NCI-H774 (cell line): ENCODE results near the gene OR5B3.
"Not testable (repeated sequence)": the region's sequence is repeated elsewhere in the genome, so short reads cannot be mapped to it uniquely, and the experiment has no call there.

Experiments
- DNase-seq: peaks from one replicate; lab custom pipeline; 2025; lab: John Stamatoyannopoulos, UW

OR5B3 gene

DNA sequence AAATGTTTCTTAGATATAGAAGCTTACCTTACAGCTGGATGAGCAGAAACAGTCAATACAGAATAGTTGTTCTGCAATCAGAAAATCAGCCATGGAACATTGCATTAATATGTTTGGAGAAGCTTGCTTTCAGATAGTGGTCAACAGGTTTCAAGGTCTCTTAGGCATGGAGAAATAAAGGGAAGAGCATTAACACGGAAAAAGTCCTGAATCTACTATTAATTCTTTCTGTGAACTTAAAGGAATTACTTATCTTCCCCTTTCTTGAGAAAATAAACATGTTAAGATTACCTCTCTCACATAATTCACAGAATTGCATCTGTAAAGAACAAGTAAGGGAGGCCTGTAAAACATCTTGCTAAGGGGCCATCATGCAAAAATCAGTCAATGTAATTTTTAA lies at the start of gene OR5B3:
TSS of gene OR5B3 (minus strand) at position 101 of the 400 bp plus-strand sequence. CDS start 3,465 bp downstream, outside the sequence.
- DNase-seq = no peak

DNA sequence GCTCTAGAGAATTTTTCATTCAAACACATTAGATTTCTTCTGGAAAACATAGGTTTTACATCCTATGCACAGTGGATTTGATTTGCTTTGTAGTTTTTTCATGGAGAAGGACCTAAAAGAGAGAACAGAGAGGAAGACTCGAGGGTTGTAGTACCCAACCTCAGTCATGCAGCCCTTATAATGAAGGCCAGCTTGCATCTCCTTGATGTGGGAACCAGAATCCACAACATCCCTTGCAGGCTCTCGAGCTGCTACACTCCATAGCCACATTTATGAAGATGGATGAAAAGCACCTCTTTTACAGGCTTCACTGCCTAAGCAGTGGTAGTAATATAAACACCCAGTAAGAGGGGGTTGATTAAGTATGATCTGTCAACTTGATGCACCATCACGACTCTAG lies 44.9 kb upstream of the OR5B3 start:
- DNase-seq = no peak

DNA sequence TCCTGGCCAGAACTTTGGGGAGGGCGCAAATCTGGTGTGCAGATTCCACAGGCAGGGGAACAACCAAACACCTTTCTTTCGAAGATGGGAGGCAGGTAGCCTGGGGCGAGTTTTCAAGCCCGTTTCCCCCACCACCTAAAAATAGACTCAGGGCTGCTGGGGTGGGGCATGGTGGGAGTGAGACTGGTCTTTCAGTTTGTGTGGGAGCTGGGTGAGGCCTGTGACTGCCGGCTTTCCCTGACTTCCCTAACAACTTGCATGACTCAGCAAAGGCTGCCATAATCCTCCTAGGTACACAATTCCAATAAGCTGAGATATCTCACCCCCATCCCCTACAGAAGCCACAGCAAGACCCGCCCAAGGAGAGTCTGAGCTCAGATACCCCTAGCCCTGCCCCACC lies 39.6 kb upstream of the OR5B3 start:
- no peak for DNase-seq

DNA sequence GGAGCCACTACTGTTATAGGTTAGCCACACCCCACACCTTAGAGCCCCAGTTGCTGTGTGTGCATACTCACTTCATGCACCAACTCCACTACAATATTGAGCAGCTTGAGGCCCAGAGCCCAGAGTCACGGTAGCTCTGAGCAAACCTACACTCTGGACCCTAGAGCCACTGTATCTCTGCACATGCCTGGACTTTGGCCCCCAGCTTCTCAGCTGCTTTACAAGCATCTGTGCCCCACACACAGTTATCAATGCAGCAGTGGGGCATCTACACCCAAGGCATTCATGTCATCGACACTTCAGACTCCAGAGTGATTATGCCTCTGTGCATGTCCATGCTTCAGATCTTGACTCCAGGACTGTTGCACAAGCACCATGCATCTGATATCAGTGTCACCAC lies 37.6 kb upstream of the OR5B3 start:
- no peak for DNase-seq

DNA sequence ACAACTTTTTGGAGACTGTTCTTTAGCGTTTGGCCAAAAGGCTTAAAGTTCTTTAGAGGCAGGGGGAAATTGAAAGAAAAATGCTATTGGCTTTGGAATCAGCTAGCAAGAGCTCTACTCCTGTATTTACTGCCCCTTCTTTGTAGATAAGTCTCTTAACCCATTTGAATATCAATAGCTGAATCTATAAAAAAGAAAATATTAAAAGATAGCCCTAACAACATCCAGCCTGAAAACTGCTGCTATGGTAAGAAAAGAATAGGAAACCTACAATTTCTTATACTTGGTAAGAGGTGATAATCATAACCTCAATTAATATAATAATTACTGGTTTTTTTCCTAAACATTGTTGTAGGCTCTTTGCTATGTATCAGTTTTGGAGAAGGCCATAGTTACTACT lies 35.5 kb upstream of the OR5B3 start, which contains the start of gene OR5B12:
TSS of gene OR5B12 (minus strand) at position 101 of the 400 bp plus-strand sequence. CDS start 2,085 bp downstream, outside the sequence.
- no peak for DNase-seq

DNA sequence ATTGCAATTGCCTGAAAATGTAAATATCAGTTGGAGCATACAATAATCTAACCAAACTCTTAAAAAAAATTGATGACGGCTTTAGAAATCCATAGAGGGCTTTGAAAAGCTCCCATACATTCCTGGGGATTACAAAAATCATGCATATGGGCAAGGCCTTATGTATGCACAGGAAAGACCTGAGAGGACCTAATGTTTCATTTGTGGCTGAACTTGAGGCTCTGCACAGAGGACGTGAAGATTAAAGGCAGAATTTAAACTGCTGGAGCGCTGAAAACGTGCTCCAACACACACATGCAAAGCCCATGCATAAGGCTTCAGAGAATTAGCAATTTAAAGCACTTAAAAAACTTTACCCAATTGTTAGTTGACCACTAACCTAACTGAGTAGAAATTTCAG lies 31.8 kb upstream of the OR5B3 start:
- DNase-seq = no peak

DNA sequence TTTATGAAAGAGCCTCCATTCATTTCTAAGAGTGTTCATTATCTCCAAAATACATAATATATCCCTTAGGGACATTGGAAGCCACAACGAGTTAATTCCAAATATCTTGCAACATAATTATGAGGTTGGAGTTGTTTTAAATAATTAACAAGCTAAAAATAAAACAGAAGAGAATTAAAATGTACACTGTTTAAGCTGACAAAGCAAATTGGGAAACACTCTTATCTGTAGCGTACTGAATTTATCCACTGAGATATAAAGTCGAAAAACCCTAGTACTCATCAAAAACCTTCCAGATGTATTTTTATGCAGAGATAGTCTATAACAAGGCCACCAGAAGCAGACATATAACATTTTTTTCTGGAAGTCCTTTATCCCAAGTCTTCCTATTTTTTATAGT lies 27.5 kb upstream of the OR5B3 start:
- DNase-seq = no peak

DNA sequence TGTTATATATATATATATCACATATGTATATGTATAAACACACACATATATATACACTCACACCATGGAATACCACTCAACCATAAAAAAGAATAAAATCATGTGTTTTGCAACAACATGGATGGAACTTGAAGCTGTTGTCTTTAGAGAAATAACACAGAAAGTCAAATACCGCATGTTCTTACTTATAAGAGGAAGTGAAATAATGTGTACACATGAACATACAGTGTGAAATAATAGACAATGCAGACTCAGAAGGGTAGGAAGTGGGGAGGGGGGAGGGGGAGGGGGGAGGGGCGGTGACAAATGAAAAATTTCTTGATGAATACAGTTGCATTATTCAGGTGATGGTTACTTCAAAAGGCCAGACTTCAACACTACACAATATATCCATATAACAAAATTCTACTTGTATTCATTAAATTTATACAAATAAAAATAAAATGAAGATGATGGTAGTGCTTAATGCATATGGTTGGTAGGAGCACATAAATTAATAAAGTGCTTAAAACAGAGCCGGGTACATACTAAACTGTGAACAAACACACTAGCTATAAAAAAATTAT lies 27.0 kb upstream of the OR5B3 start:
- DNase-seq = no peak

DNA sequence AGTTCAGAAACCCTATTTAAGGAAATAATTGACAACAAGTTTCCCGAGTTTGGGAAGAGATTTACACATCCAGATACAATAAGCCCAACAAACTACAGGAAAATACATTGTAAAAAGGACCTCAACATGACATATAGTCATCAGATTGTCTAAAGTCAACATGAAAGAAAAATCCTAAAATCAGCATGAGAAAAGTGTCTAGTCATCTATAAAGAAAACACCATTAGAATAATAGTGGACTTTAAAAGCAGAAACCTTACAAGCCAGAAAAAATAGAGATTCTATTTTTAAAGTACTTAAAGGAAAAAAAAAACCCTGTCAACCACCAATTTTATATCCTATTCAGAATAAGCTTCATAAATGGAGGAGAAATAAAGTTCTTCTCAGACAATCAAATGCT lies 22.6 kb upstream of the OR5B3 start:
- DNase-seq = no peak

DNA sequence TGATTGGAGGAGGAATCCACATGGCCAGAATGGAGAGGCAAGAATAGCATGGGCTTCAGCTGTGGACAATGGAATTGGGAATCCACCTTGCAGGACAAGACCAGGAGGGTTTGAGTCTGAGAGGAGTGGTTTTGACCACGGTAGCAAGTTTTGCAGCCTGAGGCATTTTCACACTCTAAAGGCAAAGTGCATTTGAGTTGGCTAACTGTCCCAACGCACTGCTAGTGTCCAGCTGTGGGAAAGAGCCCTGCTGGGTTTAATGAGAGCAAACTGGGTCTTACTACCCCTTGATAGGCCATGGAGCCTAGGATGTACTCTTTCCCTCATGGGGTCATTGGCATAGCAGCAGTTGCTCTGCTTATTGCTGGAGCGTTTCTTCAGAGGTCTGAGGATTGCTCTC lies 21.3 kb upstream of the OR5B3 start, which contains the start of gene OR5B2:
TSS of gene OR5B2 (minus strand) at position 101 of the 400 bp plus-strand sequence. CDS start 4,860 bp downstream, outside the sequence.
- DNase-seq = no peak

DNA sequence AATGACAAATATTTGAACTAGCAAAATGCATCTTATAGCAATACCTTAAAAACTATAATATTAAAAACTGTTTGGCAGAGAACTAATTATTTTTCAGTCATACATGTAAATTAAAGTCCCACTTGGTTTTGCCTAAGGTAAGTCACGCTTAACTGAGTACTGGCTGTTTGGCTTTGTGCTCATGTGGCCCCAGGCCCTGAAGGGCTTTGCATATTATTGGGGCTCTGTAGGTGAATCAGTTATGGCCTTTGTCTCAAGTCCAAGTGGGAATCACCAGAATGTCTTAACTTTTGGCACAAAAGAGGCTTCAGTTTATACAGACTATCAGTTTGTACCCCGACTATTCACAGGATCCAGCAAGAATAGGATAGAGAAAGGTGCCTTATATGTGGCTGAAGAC lies 7.1 kb downstream of the OR5B3 start:
- not testable (repeated sequence) for DNase-seq

DNA sequence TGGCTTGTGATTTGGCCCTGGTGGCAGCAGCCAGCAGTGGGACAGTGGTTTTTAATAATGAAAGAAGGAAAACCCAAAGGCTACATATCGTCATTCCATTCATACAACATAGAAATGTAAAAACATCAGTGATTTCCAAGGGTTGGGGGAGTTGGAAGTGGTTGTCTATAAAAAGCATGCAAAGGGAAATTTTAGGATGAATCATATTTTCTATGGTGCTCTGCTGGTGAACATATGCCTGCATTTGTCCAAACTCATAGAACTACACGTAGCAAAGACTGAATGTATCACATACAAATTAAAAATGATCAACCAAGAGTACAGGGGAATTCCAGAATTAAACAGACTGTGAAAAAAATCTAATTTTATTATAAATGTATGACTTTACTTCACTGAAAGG lies 11.1 kb downstream of the OR5B3 start:
- no peak for DNase-seq

DNA sequence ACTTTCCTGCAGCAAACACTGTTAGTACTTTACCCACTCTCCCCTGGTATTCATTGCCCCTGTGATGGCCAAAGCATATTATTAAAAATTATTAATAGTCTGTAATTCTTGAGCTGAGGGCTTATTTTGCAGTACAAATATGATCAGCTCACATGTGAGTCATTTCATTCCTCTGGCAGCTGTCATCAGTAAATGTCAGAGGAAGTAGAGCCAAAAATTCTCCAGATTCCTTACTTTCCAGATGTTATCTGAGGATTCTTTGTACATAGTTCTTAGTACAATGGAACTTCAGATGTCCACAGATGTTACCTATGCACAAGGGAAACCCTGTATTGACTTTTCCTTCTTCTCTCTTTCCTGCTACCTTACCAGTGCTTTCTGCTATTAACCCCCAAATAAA lies 12.5 kb downstream of the OR5B3 start:
- DNase-seq = no peak

DNA sequence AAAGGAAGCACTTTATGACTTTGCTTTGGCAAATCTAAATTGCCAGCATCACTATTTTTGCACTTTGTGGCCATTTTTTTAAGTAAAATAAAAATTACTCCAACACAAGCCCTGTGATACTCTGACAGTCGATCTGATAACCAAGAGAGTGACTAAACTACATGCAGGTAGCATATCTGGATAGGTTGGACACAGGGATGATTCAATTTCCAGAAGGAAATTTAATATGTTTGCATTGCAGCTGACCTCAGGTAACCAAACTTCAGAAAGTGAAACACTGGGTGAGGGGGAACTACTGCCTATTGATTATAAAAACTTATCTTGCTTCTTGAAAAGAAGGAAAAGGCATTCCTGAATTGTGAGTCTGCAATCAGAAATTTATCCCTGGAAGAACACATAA lies 13.9 kb downstream of the OR5B3 start:
- DNase-seq = no peak

DNA sequence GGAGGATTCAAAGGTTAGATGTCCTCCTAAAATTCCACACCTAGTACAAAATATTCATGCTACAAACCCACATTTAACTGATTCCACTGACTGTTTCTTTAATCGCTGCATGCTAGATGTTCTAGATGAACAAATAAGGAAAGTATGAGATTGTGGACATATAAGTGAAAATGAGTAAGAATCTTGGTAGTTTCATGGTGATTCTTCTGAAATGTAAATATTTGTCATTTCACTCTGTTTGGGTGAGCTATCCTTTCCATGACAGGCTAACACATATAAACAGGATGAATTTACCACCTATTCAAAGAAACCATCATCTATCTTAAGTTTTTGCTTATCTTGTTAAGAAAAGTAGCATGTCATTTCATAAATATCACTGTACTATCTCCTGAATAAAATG lies 14.8 kb downstream of the OR5B3 start:
- DNase-seq = no peak

DNA sequence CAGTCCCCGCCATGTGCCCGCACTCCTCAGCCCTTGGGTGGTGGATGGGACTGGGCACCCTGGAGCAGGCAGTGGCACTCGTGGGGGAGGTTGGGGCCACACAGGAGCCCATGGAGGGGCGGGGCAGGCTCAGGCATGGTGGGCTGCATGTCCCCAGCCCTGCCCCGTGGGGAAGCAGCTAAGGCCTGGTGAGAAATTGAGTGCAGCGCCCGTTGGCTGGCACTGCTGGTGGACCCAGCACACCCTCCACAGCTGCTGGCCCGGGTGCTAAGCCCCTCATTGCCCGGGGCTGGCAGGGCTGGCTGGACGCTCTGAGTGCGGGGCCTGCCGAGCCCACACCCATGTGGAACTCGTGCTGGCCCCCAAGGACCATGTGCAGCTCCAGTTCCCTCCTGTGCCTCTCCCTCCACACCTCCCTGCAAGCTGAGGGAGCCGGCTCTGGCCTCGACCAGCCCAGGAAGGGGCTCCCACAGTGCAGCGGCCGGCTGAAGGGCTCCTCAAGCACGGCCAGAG lies 16.1 kb downstream of the OR5B3 start:
- no peak for DNase-seq

DNA sequence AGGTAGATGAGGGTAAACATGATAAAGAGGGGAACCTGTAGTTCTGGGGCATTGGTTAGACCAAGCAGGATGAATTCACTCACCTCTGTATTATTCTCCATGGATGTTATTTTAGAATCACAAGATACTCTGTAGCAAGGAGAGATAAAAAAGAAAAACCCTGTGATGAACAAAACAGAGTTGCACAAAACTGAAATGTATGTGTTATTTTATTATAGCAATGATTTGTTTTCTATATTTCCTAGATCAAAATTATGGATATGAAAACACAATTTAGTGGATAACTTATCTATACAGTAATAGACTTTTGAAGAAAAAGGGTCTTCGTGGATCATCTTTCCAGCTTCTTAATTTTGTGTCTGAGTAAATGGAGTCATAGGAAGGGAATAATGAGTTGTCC lies 47.7 kb downstream of the OR5B3 start, which contains the start of gene OR5B17:
TSS of gene OR5B17 (minus strand) at position 101 of the 400 bp plus-strand sequence. CDS start at position 101, 0 bp downstream.
- DNase-seq = no peak

DNA sequence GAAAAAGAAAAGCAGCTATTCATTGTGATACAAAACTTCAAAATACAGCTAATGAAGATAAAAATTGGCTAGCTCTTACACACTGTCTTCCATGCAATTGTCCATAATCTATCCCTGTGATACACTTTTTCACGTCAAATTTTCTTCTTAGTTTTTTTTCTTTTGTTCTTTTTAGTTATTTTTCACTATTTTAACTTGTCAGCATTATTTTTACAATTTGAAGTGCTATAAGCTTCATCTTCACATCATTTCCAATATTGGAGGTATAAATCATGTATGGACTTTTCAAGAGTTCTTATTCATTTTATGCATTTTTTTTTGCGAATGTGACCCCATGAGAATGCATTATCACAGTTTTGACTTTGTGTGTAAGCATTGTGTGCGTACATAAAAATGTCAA lies 51.9 kb downstream of the OR5B3 start:
- no peak for DNase-seq
